A549 treated with Mapracorat at 1 μM for 4 hours (cell line): ENCODE data around the gene SGO2. TPM values are rescaled to one million over a fixed set of nuclear protein-coding genes. Genes with fewer than 3 reads are reported as not detected.

Experiments used
- total RNA-seq: library from RNA; stranded (reverse); fragments of 200-300 nt; extraction: Qiagen RNA extraction; gene quantifications from 5 replicates; pipeline ENCODE4 v1.2.3, GENCODE V29; 2022

The SGO2 gene
- total RNA-seq: 11.2 to 13.7 TPM (median 12.8 TPM) in 5 replicates

GRCh38 chr2:200525882-200526651, at the start of gene SGO2:
SGO2 (plus strand) TSS chr2:200526207; CDS start chr2:200532976, 6,769 bp downstream.

GRCh38 chr2:200509612-200510433, 16.2 kb upstream of the SGO2 start, which contains the start of gene KCTD18:
KCTD18 (minus strand) TSS chr2:200510068; CDS start chr2:200507016, 3,052 bp downstream.

GRCh38 chr2:200585730-200586643, 60.0 kb downstream of the SGO2 start, which contains the start of gene AOX1:
AOX1 (plus strand) TSS chr2:200586014; CDS start chr2:200586109, 95 bp downstream.

Other genes starting within 250 kb of the SGO2 start
- gene SPATS2L, start 219.5 kb upstream of the SGO2 start, total RNA-seq: 121 to 132 TPM (median 127 TPM) in 5 replicates
- gene KCTD18, start 16.1 kb upstream of the SGO2 start, total RNA-seq: 7.8 to 10.8 TPM (median 9.9 TPM) in 5 replicates
- 3.5 to 4.8 TPM (median 4.6 TPM) in 5 replicates for gene AOX1, start 59.8 kb downstream of the SGO2 start, total RNA-seq